OCI-M1 (cell line): Measurements from ENCODE around the gene ATF2.

Source experiments
- DNase-seq: peaks from one replicate; lab custom pipeline; 2025; lab: John Stamatoyannopoulos, UW

Gene ATF2

DNA sequence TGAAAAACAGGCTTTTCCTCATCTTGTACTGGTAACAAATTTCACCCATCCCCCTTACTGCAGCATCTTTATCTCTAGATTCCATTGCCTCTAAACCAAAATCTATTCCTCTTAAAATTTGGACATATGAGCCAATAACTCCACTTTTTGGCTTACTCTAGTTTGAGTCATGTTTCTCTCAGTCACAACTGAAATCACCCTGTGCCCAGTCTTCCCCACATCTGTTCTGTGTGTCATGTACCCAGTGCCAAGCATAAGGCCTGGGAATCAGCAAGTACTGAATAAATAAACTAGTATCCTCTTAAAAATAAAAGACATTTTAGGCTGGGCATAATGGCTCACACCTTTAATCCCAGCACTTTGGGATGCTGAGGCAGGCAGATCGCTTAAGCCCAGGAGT is 142.1 kb downstream of the ATF2 start:
- no peak for DNase-seq

- no peak for DNase-seq
These were observed 142.8 kb downstream of the ATF2 start for GRCh38 chr2:175025233-175025632.

DNA sequence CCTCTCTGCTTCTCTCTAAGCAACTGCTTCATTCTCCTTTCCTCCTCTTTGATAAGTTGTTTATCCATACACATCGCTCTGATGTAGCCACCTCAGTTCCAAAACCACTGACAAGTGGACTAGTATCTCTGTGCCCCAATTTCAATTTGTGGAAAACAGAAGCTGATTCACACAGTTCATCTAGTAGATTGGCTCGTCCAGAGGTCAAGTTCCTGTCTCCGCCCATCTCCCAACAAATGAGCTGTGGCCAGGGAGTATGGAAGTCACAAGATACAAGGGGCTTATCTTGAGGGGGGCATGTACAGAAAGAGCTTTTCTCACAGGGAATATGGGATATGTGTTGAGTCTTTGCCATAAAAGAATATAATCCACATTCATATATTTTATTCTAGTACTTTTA is 145.1 kb downstream of the ATF2 start:
- no peak for DNase-seq
